Retinal pigment epithelial cell (primary cell): ENCODE measurements around the gene SV2B.

Source experiments
- DNase-seq: peaks from one replicate; pipeline ENCODE4 v3.0.0-alpha.2; 2010; ENCODE audit warnings: low read depth
- H3K4me3 ChIP-seq: 2 replicates; pipeline ENCODE4 v1.5.1; 2011; ENCODE audit warnings: mild to moderate bottlenecking, low read length, control low read depth, moderate library complexity
- TF ChIP-seq, protein P1 (sequence below): conservative IDR thresholded peaks from 2 replicates; pipeline ENCODE4 v1.5.1; 2011; ENCODE audit warnings: low read depth, low read length, control low read depth, inconsistent platforms

Gene SV2B

DNA sequence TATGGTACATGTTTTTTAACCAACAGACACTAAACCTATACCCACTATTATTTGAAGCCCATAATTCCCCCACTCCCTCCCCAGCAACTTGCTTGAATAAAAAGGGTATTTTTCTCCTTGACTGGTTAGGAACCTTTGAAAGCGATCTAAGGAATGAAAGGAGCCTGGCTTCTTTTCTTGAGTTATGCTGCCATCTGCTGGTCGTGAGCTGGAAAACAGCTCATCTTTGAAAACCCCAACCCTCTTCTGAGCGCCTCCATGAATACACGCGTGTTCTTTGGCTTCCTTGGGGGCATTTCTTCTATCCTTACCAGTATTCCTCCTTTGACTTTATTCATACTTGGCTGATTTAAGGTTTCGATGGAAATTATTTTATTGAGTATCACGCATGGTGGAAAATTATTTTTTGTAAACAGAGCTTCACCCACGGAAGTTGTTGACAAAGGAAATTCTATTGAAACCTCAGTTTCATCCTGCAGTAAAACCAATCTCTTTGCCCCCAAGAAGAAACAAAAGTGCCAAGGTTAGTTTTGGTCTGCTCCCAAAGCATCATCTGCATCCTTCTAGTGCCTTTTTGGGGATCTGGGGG is 171.6 kb downstream of the SV2B start:
- DNase-seq: peak; percentile 12
- TF ChIP-seq, protein P1, sequence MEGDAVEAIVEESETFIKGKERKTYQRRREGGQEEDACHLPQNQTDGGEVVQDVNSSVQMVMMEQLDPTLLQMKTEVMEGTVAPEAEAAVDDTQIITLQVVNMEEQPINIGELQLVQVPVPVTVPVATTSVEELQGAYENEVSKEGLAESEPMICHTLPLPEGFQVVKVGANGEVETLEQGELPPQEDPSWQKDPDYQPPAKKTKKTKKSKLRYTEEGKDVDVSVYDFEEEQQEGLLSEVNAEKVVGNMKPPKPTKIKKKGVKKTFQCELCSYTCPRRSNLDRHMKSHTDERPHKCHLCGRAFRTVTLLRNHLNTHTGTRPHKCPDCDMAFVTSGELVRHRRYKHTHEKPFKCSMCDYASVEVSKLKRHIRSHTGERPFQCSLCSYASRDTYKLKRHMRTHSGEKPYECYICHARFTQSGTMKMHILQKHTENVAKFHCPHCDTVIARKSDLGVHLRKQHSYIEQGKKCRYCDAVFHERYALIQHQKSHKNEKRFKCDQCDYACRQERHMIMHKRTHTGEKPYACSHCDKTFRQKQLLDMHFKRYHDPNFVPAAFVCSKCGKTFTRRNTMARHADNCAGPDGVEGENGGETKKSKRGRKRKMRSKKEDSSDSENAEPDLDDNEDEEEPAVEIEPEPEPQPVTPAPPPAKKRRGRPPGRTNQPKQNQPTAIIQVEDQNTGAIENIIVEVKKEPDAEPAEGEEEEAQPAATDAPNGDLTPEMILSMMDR: peak; percentile 79
- no peak overlapping the region for H3K4me3 ChIP-seq

DNA sequence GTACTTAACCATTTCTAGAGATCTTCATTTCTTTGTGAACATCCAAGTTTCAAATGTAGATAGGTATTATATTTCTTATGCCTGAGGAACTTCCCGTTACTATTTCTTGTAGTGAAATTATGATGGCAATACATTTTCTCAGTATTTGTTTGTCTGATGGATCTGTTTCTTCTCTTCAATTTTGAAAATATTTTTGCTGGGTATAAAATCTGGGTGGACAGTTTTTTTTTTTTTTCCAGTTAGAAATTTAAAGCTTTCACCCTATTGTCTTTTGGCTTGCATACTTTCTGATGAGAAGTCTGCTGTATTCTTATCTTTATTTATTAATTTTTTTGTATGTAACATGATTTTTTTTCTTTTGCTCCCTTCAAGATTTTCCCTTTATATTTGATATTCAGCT is 175.8 kb downstream of the SV2B start:
- no peak for DNase-seq
- H3K4me3 ChIP-seq: no peak overlapping the region
- TF ChIP-seq, protein P1: no peak

DNA sequence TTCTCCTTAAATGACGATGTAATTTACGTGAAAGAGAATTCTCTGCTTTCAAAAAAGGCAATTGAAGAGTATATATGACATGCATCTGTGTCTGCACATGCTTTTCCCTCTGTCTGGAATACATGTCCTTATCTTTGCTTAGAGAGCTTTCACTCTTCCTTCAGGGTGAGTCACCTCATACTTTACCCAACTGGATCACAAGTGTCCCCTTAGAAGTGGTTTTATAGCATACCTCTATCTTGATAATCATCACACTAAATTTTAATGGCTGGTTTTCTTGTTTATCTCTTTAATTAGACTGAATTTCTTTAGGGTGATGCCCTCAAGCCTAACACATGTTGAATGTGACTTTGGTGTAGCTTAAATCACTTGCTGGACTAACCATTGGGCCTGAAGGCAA is 178.9 kb downstream of the SV2B start:
- no peak overlapping the region for H3K4me3 ChIP-seq
- DNase-seq: no peak
- TF ChIP-seq, protein P1: no peak

DNA sequence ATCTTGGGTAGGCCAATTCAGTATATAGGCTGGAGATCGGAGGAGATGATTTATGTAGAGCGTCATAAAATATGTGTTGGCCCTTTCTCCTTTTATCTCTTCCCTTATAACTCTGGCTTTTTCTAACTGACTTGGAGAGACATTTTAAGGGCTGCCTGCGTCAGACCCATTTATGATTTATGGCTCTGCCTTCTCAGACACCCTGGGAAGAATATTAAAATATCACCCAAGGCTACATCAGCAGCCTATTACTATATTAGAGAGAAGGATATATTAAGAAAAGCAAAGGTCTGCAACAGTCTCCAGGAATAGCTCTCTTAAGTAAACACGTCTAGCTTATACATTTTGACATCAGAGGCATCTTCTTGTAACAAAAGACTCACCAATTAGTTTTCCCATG is 179.4 kb downstream of the SV2B start:
- TF ChIP-seq, protein P1: no peak
- no peak overlapping the region for H3K4me3 ChIP-seq
- no peak for DNase-seq

DNA sequence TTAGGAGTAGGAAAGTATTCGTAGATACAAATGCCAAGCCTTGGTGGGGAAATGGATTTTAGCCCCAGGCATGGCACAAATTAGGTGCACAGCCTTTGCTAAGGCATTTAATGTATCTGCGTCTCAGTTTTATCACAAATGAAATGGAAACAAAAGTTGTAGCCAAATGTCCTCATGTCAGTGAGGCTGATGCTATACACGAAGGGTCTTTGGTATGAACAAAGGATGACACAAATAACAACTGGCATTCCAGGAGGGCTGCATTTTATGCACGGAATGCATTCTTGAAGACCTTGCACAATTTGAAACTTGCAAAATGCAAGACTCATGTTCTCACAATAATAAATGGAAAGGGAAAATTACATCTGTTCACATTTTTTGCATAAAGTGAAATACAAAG is 181.9 kb downstream of the SV2B start:
- no peak overlapping the region for H3K4me3 ChIP-seq
- no peak for DNase-seq
- TF ChIP-seq, protein P1: no peak

DNA sequence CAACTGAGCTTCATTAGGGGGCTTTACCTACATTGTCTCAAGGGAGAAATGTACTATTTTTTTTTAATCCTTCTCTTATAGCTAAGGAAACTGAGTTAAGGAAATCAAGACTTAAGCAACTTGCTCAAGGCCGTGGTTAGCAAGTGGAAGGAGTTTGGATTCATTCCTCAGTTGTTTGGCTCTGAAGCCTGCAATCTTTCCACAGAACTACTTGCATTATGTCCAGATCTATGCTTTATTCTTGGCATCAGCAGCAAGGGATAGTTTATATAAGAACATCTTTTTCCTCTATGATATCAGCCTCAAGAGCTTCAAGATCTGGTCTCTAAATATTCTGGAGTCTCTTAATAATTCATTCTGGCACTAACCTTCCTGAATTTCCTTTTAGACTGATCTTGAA is 182.4 kb downstream of the SV2B start:
- TF ChIP-seq, protein P1: no peak
- no peak overlapping the region for H3K4me3 ChIP-seq
- no peak for DNase-seq

DNA sequence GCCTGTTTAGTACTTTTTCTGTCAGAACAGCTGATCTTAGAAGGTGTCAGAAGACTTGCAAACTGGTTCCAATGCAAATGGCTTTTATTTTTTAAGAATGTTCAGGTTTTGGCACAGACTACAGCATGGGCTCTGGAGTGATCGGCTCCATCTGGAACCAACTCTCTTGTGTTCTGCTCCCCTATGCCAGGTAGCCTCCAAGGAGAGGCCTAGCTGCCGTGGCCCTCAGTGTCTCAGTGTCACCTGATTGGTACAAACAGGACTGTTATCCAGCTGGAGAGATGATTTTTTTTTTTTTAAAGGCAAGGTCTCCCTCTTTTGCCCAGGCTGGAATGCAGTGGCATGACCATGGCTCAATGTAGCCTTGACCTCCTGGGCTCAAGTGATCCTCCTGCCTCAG is 183.1 kb downstream of the SV2B start:
- no peak for DNase-seq
- TF ChIP-seq, protein P1: no peak
- H3K4me3 ChIP-seq: no peak overlapping the region
